Epithelial cell of prostate (primary cell): ENCODE results near the gene TBXAS1.
"Not testable (repeated sequence)": the region's sequence is repeated elsewhere in the genome, so short reads cannot be mapped to it uniquely, and the experiment has no call there.

Source experiments
- DNase-seq: peaks from one replicate; pipeline ENCODE4 v3.0.0-alpha.2; 2011; ENCODE audit warnings: low read depth, low spot score
- H3K27ac ChIP-seq: fragments of 450-650 bp; 2 replicates; pipeline ENCODE4 v1.5.1; 2017; ENCODE audit warnings: mild to moderate bottlenecking

The TBXAS1 gene

DNA sequence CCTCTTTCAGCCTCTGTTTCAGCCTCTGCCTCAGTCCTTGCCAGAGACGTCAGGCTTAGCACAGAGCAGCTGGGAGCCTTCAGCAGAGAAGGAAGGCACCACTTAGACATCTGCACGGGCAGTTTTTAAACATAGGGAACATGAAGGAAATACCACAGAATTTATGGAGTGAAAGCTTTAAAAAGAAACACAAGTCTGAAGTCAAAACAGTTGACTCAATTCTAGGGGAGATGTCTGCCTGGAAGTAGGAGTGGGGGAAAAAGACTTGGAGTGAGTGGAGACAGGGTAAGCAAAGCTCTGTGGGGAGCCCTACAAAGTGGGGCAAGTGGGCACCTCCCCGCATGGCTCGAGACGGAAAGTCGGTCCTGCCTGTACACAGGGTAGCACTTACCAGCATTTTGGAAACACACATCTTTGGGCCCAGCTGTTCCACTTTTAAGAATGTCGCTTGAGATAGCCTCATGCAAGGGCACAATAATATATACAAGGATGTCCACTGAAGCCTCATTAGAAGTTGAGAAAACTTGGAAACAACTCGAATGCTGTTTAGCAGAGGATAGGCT lies 5.0 kb upstream of the TBXAS1 start:
- DNase-seq, result no peak

DNA sequence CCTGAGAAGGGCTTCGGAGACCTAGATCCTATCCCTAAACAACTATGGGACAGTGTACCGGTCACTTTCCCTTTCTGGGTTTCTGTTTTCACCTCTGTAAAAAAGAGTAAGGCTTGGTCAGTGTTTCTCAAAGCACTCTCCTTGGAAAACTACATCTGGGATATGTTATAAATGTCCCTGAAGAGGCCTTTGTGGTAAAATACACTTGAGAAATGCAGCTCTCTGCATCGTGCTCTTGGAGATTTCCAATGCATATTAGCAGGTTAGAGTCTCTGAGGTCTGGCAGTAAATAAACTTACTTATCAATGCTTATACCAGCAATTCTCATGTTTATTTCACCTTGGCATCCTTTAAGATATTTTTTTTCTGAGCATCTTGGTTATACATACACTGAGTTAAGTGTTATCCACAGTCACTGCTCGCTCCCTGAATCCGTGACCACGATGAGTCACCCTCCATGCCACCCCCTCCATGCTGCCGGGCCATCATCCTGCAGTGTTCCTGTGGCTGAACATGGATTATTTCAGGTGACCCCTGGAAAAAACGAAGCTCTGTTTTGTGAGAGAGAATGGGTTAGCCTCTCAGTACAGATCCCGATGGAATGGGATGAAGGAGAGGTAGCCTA lies 3.3 kb upstream of the TBXAS1 start:
- no peak for DNase-seq
- H3K27ac ChIP-seq, result no peak overlapping the region

More for the DNA sequence above, 5.0 kb upstream of the TBXAS1 start:
- H3K27ac ChIP-seq, result no peak overlapping the region

GRCh38 chr7:139827042-139827441 lies 2.0 kb upstream of the TBXAS1 start:
- no peak for DNase-seq
- H3K27ac ChIP-seq, result no peak overlapping the region

GRCh38 chr7:139828446-139828845 lies 618 bp upstream of the TBXAS1 start:
- H3K27ac ChIP-seq, result no peak overlapping the region
- no peak for DNase-seq

DNA sequence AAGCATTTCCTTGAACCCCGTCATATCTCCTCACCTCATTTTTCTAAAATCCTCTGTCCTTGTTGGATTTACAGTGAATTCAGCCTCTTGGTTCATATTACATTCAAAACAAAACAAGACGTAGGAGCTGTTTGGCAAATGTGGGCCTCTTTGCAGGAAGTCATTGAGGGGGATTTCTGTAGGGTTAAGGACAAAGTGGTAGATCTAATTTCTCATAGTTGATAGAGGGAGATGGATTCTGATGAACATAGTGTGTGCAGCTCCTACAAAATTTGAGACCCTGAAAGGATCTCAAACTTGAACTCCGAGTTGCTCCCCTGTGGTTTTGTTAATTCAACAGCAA lies 682 bp downstream of the TBXAS1 start:
- H3K27ac ChIP-seq, result no peak overlapping the region
- no peak for DNase-seq

- H3K27ac ChIP-seq, result no peak overlapping the region
- DNase-seq, result no peak
Observed at GRCh38 chr7:139830292-139830691, 1.2 kb downstream of the TBXAS1 start.

GRCh38 chr7:139830782-139831501 lies 1.9 kb downstream of the TBXAS1 start:
- no peak for DNase-seq
- no peak overlapping the region for H3K27ac ChIP-seq

- not testable (repeated sequence) for H3K27ac ChIP-seq, DNase-seq
Observed at GRCh38 chr7:139835848-139836247, 6.8 kb downstream of the TBXAS1 start.

- not testable (repeated sequence) for DNase-seq, H3K27ac ChIP-seq
Observed at GRCh38 chr7:139837291-139837690, 8.2 kb downstream of the TBXAS1 start.

- H3K27ac ChIP-seq, result no peak overlapping the region
- no peak for DNase-seq
Observed at GRCh38 chr7:139838276-139838675, 9.2 kb downstream of the TBXAS1 start.

DNA sequence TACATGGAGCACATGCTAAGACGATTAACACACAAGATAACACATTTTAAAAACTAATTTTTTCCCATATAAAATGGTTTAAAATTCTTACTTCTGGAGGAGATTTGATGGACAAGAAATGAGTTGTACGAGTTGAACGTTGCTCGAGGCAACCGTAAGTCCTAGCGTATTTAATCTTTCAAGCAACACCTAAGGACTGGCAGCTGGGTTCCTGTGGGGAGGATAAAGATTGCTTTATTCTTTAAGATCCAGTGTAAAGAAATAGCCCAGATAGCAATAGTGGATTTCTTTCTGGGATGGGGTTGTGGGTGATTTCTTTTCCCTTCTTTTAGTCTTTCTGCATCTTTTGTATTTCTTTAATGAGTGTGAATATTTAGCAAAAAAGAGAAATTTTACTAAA lies 9.8 kb downstream of the TBXAS1 start:
- no peak for DNase-seq
- no peak overlapping the region for H3K27ac ChIP-seq

DNA sequence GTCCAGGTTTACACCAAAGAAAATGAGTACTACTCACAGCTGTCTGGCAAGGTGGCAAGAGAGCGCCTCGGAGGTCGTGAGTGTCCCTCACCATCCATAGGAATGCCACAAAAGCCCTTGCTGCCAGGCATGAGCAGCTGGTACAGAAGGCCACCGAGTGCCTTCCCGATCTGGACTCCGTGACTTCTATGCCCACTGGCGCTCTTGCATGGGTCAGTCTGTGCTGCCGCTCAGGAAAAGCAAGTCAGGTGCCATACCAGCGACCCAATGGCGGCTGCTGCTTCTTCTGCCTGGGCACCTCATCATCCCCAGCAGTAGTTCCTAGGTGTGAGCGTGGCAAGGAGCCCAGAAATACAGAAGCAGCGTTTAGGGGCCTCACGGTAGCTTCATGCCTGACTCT lies 11.7 kb downstream of the TBXAS1 start:
- H3K27ac ChIP-seq, result no peak overlapping the region
- no peak for DNase-seq

DNA sequence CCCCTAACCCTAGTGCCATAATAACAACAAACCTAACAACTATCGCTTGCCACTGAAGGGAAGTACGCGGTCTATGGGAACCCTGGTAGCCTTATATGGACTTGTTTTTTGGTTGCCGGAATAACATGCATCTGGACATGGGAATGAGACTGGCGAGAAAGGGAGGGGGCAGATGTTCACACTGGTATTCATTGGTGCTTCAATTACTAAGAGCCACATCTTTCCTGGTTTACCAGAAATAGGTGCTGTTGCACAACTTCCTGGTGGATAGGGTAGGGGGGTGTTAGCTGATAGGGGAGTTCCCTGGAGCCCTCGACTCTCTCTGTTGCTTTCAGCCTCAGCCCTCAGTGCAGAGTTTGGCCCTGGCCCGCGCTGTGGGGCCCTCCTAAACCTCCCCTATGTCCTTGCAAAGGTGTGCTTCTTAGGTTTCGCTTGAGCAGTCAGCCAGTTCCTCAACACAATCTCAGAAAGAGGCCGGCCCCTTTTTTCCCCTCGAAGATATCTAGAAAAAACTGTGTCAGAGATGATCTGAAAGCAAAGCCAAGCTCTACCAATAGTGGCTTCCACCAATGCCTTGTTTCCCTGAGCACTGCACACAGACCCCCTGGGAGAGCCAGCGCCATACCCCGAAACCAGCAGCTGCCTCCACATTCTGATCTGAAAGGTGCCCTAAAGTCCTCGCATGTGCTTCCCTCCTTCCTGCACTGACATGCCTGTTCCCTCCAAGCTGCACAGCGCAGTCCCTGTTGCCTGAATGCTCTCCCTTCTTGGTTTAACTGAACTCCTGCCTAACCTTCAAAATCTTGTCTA lies 13.5 kb downstream of the TBXAS1 start:
- DNase-seq, result no peak
- no peak overlapping the region for H3K27ac ChIP-seq

- not testable (repeated sequence) for H3K27ac ChIP-seq, DNase-seq
Observed at GRCh38 chr7:139843211-139843537, 14.1 kb downstream of the TBXAS1 start.

DNA sequence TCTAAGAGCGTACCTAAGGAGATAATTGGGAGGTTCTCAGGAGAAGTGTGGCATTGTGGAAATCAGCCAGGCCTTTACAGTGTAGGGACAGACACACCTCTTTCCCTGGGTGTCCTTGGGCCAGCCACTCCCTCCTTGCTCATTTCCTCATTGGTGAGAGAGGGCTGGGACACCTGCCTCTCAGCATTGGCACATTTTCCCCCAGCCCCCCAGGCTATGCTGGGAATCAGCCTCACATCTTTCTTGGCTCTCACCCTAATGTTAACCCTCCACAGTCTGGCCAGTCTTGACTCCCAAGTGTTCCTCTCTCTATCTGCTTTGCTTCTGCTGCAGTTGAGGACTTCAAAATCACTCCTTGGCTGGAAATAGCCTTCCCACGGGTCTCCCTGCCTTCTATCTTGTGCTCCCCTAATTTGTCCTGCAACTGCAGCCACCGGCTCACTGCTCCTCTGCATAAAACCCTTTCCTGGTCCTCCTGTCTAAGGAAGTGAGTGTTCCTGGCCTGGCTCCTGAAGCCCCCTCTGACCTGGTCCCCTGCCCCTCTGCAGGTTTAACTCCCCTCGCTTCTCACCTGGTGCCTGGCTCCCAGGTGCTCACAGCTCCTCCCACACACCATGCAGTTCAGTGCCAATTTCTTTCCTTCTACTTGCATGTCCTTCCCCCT lies 15.8 kb downstream of the TBXAS1 start:
- H3K27ac ChIP-seq, result no peak overlapping the region
- DNase-seq, result no peak

- no peak overlapping the region for H3K27ac ChIP-seq
- DNase-seq, result no peak
Observed at GRCh38 chr7:139845443-139845805, 16.4 kb downstream of the TBXAS1 start.

DNA sequence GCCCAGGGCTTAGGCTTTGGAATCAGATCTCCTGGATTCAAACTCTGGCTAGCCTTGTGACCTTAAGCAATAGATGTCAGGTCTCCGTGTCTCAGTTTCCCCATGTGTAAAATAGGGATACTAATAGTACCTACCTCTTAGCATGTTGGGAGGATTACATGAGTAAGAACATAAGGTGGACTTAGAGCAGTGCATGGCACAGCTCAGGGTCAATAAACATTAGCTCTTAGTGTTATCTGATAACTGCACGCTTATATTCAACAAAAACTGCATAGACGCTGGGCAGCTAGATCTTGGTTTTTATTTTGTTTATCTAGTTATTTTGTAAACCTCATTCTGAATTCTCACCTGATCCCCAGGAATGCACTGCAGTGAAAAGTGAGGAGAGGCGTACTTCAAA lies 17.2 kb downstream of the TBXAS1 start:
- DNase-seq, result no peak

GRCh38 chr7:139848274-139848673 lies 19.2 kb downstream of the TBXAS1 start:
- DNase-seq, result no peak
- H3K27ac ChIP-seq, result no peak overlapping the region

More for the DNA sequence above, 17.2 kb downstream of the TBXAS1 start:
- H3K27ac ChIP-seq, result no peak overlapping the region

- no peak overlapping the region for H3K27ac ChIP-seq
- DNase-seq, result no peak
Observed at GRCh38 chr7:139850906-139851305, 21.8 kb downstream of the TBXAS1 start.

DNA sequence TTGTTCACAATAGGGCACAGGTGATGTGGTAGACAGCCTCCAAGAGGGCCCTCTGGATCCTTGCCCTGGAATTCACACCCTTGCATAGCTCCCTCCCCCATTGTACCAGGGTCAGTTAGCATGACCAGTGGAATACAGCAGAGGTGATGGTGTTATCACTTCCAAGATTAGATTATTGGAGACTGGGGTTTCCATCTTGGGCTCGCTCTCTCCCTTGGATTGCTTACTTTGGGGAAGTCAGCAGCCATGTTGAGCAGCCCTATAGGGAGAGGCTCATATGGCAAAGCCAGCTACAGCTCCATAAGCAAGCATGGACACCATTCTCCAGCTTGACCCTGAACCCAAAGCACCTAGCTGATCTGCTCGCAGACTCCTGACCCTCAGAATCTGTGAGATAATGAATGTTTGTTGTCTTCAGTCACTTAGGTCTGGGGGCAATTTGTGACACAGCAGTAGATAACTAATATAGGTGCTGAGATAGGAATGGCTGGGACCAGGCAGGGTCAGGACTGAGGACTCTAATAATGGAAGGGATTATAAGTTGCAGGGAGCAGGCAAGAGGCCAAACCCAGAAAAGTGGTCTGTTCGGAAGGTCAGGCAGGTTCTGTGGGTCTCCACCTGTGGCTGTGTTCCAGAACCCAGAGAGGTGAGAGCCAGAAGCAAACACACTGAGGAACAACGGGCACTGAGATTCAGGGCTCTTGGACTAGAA lies 22.9 kb downstream of the TBXAS1 start:
- no peak for DNase-seq
- no peak overlapping the region for H3K27ac ChIP-seq
